NCI-H2107 (cell line): ENCODE data around the gene TRIM27.
"Not testable (repeated sequence)": the region's sequence is repeated elsewhere in the genome, so short reads cannot be mapped to it uniquely, and the experiment has no call there.

Experiments used
- DNase-seq: peaks from one replicate; lab custom pipeline; 2025; lab: John Stamatoyannopoulos, UW

Gene TRIM27

GRCh38 chr6:28941684-28942448 is 18.1 kb upstream of the TRIM27 start:
- no peak for DNase-seq

GRCh38 chr6:28940858-28941683 is 17.3 kb upstream of the TRIM27 start:
- DNase-seq = no peak

DNA sequence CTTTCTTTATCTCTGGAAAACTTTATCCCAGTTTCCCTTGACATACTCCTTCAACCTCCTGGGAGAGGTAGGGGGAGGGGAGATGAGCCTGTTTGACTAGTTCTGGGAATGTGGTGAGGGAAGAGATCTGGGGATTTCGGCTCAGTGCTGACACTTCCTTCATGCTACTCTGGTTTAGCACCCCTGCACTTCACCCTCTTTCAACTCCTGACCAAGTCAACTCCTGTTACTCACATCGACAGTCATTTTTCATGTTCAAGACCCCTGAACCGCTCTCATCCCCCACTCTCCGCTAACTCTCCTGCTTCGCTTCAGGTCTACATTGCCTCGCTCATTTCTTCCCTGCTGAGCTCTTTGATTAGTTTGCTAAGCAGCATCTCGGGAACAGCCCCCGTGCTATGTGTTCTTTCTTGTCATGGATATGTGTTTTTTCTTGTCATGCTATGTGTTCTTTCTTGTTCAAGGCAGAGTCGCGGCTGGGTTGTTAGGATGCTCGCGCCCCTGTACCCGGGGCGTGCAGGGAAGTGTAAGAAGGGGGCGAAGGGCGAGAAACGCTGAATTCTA is 16.6 kb upstream of the TRIM27 start:
- DNase-seq = no peak

- no peak for DNase-seq
Measured at GRCh38 chr6:28933069-28933468, 9.3 kb upstream of the TRIM27 start.

- no peak for DNase-seq
Measured at GRCh38 chr6:28929887-28930620, 6.3 kb upstream of the TRIM27 start.

DNA sequence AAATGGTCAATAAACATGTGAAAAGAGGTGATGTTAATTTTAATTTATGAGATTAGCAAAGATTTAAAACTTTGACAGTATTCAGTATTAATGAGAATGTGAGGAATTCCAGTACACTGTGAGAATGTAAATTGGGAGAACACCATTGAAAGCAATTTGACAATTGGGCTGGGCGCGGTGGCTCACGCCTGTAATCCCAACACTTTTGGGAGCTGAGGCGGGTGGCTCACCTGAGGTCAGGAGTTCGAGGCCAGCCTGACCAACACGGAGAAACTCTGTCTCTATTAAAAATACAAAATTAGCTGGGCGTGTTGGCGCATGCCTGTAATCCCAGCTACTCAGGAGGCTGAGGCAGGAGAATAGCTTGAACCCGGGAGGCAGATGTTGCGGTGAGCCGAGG is 5.6 kb upstream of the TRIM27 start:
- DNase-seq = not testable (repeated sequence)

- no peak for DNase-seq
Measured at GRCh38 chr6:28927846-28928245, 4.1 kb upstream of the TRIM27 start.

DNA sequence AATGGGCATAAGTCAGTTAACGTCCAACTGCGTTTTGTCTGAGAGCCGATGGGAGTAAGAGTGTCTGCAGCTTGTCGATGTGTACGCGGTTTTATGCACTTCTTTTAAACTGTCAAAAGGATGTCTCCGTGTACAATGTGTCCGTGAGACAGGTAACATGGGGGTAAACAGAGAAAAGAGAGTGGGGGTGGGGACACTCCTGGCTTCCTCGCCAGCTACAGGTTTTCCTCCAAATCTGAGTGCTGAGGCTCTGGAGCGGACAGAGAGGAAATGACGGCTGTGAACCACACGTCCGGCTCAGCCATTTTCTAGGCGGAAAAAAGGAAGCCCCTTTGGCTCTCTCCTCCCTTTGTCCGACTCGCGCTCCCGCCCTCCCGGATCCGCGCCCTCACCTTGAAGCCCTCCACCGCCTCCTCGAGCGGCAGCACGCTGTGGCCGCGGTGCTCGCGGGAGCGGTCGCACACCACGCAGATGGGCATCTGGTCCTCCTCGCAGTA is 916 bp downstream of the TRIM27 start:
- DNase-seq = no peak

DNA sequence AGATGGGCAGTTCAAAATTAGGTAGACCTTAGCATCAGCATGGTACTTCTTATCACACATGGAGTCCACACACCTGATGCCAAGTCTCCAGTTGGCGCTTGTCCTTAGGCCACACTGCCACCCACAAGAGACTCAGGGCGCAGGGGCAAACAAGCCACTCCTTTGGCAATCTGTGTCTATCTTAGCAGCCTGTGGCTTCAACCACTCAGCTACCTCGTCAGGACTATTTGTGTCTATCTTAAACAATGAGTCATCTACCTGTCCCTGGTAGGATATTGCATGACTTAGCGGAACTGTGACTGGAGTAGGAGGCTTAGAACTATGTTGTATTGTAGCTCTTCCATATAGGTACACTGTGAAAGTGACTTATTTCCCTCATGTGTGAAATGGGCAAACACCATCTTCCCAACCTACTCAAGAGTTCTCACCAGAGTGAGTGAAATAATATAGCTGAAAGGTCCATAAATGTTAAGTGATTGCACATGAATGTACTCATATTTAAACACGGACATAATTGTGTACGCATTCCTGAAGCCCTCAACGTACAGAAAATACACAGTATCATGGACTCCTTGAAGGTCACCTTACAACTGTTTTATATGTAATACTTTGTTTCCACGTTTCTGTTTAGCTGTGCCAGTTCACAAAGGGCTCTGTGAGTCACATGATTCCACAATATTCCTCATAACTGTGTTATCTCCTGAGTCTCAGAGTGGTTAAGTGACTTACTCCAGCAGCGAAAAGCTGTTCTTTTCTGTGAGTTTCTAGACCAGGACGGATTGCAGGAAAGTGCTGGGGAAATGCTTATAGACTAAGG is 1.6 kb downstream of the TRIM27 start:
- no peak for DNase-seq

- DNase-seq = no peak
Measured at GRCh38 chr6:28920281-28920680, 3.5 kb downstream of the TRIM27 start.

- DNase-seq = no peak
Measured at GRCh38 chr6:28914941-28915340, 8.8 kb downstream of the TRIM27 start.

DNA sequence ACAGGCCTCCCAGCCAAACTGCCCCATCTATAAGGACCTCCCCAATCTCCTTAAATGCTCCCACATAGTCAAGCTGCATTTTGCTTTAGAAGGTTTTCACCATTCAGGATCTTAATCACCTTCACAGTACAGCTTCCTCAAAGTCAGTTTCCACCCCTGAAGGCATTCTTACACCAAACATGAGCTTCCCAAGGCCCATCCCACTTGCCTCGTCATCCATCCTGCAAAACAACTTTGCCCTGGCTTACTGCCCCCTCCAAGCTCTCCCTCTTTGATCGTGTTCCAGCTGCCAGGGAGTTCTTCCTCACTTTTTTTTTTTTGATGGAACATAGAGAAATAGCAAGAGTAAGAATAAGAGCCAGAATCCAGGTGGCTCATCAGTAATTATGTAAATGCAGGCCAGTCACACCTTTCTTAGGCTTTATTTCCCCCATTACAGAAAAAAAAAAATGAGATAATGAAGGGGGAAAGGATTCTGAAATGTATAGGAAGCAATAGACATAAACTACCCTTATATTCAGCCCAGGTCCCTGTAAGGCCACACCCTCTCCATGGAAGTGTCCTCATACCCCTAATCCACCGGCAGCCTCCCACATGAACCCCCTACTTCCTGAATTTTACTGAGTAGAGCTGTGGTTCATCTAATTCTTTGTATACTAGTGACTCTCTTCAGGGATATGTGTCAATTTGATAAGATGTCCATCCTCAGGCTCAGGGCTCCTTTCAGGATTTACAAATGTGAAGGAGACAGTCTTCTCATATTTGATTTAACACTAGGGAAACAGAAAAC is 12.7 kb downstream of the TRIM27 start:
- DNase-seq = no peak

DNA sequence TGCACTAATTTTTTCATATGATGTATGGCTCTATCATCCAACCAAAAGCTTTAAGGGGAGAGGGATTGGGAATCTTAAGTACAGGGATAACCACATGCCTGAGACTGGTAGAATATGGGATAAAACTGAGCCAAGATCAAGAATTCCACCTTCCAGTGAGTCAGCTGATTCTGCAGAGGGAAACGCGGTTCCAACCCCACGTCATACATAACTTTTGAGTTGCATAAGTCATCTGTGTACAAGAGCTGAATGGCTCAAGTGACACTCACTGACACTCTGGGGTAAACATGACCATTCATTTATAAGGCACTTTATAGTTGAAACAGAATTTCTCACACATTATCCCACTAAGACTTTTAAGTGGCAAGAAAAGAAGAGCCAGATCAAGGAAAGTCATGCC is 16.4 kb downstream of the TRIM27 start:
- DNase-seq = no peak

DNA sequence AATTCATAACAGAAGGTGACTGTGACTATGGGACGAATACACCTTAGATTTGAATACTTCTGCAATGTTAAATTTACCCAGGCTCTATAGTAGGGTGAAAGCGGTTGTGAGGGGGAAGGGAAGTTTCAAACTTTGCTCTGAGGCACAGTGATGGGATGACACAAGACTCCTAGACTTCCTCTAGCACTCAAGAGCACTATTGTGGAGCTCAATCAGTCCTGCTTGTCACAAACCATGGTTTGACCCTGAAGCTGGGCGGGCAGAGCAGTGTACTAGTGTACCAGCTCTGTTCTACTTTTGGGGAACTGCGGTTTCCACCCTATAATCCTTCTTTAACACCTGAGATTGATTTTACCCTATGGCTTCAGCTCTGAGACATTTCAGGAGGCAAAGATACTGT is 17.1 kb downstream of the TRIM27 start:
- no peak for DNase-seq

DNA sequence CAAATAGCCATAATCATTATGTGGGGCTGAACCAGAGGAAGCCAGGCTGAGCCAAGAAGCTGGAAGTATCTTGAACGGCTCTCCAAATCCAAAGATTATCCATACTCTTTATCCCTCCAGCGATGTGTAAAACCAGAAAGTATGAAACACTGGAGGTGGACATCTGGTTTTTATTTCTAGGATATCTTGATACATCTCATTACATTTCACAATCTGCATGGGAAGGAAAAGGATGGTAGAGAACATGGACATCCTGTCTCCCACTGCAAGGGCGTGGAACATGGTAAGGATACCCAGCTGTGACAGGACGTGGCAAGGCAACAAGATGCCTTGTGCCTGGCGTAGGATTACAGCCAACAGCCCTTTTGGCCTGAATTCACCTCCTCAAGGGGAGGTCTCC is 20.1 kb downstream of the TRIM27 start:
- no peak for DNase-seq

DNA sequence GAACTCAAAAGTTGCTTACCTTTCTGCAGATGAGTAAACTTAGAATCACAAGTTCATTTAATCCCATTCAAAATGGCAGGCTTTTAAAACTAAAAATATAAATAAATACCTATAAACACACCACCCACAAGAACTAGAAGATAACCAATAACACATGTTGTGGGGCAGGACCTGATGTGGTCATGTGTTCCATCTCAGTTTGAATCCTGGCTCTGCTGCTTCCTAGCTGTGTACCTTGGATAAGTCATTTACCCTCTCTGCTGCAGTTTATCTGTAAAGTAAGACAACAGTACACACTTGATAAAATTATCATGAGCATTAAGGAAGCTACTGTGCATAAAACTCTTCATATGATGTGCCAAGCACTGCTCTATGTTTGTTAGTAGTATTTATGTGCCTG is 22.0 kb downstream of the TRIM27 start:
- no peak for DNase-seq

DNA sequence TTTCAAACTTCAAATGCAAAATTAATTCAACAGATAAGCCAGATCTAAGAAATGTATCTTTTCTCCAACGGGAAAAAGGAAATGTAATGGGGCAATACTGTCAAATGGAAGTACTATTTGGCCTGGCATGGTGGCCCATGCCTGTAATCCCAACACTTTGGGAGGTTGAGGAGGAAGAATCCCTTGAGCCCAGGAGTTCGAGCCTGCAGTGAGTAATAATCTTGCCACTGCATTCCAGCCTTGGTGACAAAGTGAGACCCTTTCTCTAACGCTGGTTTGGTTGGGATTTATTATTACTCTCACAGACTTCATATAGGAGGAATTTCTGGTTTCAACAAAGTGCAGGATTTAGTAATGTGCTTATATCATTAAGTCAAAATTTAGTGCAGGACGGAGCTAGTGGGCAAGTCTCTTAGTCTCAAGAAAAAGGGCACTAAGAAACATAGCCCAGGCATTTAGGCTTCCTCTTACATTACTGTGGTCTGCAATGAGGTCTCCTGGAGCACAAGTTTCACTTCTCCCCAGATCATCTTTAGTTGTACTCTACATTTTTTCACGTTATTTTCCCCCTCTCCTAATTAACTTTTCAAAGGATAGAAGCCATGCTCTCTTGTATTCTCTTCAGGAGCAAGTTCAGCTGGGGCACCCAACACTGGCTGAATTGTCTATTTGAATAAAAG is 23.1 kb downstream of the TRIM27 start:
- no peak for DNase-seq

DNA sequence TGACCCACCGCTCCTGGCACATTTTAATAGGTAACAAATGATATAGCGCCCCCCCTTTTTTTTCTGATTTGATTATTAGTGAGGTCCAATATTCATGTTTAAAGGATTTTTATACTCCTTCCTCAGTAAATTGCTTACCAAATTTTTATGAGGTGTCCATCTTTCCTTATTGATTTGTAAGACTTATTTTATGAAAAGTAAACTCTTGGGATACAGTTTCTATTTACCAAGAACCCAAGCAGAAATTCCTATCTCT is 25.1 kb downstream of the TRIM27 start:
- DNase-seq = no peak

DNA sequence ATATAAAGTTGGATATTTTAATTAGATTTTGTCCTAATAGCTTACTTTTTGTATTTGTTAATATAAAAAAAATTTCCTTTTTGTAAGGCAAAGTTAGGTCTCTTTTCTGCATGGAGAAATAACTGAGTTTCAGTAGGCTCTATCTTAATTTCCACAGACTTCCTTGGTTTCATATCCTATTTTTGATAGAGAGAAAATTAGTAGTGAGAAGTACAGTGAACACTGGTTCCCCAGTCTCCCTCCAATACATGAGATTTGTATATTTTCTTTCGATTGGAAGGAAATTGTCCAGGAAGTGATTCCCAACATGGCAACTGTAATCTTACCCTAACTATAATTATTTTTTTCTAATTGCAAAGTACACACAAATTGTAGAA is 26.4 kb downstream of the TRIM27 start:
- no peak for DNase-seq
